ENCODE data around the gene MYCBP2. TPM values are rescaled to one million over a fixed set of nuclear protein-coding genes. Genes with fewer than 3 reads are reported as not detected.

MYCBP2 gene
- polyA plus RNA-seq, 1 experiment, result 49.4 TPM

DNA sequence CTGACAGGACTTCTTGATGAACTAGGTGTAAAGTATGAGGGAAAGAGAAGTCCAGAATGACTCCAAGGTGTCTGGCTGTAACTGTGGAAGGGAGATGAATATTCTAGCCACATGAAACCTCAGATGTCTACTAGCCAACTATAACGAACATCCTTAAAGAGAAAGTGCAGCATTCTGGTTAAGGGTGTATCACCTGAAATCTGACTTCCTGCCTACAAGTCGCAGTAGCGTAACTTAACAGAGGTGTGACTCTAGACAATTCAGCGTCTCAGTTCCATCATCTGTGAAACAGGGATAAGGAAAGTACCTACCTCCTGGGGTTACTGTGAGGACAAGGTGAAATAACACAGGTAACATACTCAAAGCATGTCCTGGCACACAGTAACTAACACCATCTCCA, 154.2 kb downstream of the MYCBP2 start:
- ChIA-PET CTCF (no interaction called here), POLR2A (no interaction called here)
- Histone ChIP-seq H3K27ac (ENCODE audit: low read depth, low read length) (no peak overlapping the region), H3K4me3 (ENCODE audit: low read depth, low read length) (no peak overlapping the region), H3K27me3 (ENCODE audit: control insufficient read depth, insufficient read depth, low read length) (no peaks in the 10 kb centered on the region), H3K9me3 (ENCODE audit: control insufficient read depth, insufficient read depth, low read length) (no peaks in the 10 kb centered on the region)
- DNase-seq (ENCODE audit: low read depth, low spot score), result no peak
- no peak for TF ChIP-seq CTCF (IDR thresholded peaks at IDR 0.05; ENCODE audit: low read depth, low read length)

GRCh38 chr13:77171451-77171850, 155.4 kb downstream of the MYCBP2 start:
- no peak for TF ChIP-seq CTCF (IDR thresholded peaks at IDR 0.05; ENCODE audit: low read depth, low read length)

DNA sequence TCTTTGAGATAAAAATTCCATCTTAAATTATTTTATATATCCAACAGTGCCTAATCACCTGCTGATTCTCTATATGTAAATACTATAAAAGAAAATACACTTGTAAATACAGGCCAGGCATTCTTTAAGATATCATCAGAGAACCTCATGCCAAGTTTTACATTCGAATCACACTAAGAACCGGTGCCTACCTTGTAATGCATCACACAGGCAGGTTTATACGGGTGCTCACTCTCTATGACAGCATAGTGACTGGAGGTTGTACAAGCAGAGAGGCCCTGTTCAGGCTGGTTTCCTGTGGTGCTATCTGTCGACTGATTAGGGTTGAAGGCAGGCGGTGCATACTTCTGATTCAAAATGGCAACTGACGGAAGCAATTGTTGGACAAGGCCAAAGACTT, 158.7 kb downstream of the MYCBP2 start:
- no peak for DNase-seq (ENCODE audit: low read depth, low spot score)
- H3K27ac ChIP-seq (ENCODE audit: low read depth, low read length), result no peak overlapping the region
- H3K9me3 ChIP-seq (ENCODE audit: control insufficient read depth, insufficient read depth, low read length), result no peaks in the 10 kb centered on the region
- ChIA-PET POLR2A (no interaction called here), CTCF (no interaction called here)
- no peaks in the 10 kb centered on the region for H3K27me3 ChIP-seq (ENCODE audit: control insufficient read depth, insufficient read depth, low read length)
- no peak overlapping the region for H3K4me3 ChIP-seq (ENCODE audit: low read depth, low read length)
- TF ChIP-seq CTCF (IDR thresholded peaks at IDR 0.05; ENCODE audit: low read depth, low read length), result no peak

More at GRCh38 chr13:77171451-77171850, 155.4 kb downstream of the MYCBP2 start:
- H3K4me3 ChIP-seq (ENCODE audit: low read depth, low read length), result no peak overlapping the region
- no peak for DNase-seq (ENCODE audit: low read depth, low spot score)
- ChIA-PET POLR2A (no interaction called here), CTCF (interaction anchor here (1.2 kb wide), 1 partner anchor 169 kb away, joined by 3 read pairs; no protein-coding TSS in a partner anchor)
- H3K9me3 ChIP-seq (ENCODE audit: control insufficient read depth, insufficient read depth, low read length), result no peaks in the 10 kb centered on the region
- no peaks in the 10 kb centered on the region for H3K27me3 ChIP-seq (ENCODE audit: control insufficient read depth, insufficient read depth, low read length)
- no peak overlapping the region for H3K27ac ChIP-seq (ENCODE audit: low read depth, low read length)

GRCh38 chr13:77150651-77151050, 176.2 kb downstream of the MYCBP2 start:
- ChIA-PET CTCF (interaction anchor here (0.8 kb wide), 1 partner anchor 328 kb away, joined by 6 read pairs; no protein-coding TSS in a partner anchor), POLR2A (no interaction called here)
- H3K4me3 ChIP-seq (ENCODE audit: low read depth, low read length), result no peak overlapping the region
- H3K27ac ChIP-seq (ENCODE audit: low read depth, low read length), result no peak overlapping the region
- DNase-seq (ENCODE audit: low read depth, low spot score), result no peak
- H3K27me3 ChIP-seq (ENCODE audit: control insufficient read depth, insufficient read depth, low read length), result no peaks in the 10 kb centered on the region
- no peaks in the 10 kb centered on the region for H3K9me3 ChIP-seq (ENCODE audit: control insufficient read depth, insufficient read depth, low read length)
- no peak for TF ChIP-seq CTCF (IDR thresholded peaks at IDR 0.05; ENCODE audit: low read depth, low read length)

DNA sequence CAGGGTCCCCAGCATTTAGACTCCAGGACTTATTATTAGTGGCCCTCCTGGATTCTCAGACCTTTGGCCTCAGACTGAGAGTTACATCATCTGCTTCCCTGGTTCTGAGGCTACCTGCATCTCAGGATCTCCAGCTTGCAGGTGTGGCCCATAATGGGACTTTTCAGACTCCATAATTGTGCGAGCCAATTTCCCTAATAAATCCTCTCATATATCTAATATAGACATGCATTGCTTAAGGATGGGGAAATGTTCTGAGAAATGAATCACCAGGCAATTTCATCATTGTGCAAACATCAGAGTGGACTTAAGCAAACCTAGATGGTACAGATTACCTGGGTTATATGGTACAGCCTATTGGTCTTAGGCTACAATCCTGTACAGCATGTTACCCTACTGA, 183.5 kb downstream of the MYCBP2 start:
- Histone ChIP-seq H3K27ac (ENCODE audit: low read depth, low read length) (no peak overlapping the region), H3K4me3 (ENCODE audit: low read depth, low read length) (no peak overlapping the region), H3K27me3 (ENCODE audit: control insufficient read depth, insufficient read depth, low read length) (no peaks in the 10 kb centered on the region), H3K9me3 (ENCODE audit: control insufficient read depth, insufficient read depth, low read length) (no peaks in the 10 kb centered on the region)
- POLR2A ChIA-PET, result no interaction called here
- CTCF ChIA-PET, result no interaction called here
- no peak for DNase-seq (ENCODE audit: low read depth, low spot score)
- no peak for TF ChIP-seq CTCF (IDR thresholded peaks at IDR 0.05; ENCODE audit: low read depth, low read length)

Data from AG04450 (cell line).